SU-DHL-6 (cell line): Measurements from ENCODE around the gene MND1.

ENCODE experiments used
- EZH2phosphoT487 ChIP-seq: fragments of 200-600 bp; sonication (generic), shearing (Covaris generic); conservative IDR thresholded peaks from 2 replicates; pipeline ENCODE4 v1.6.1; 2018; ENCODE audit warnings: mild to moderate bottlenecking, antibody characterized with exemption, low read length, moderate library complexity, mixed read lengths
- TF ChIP-seq, protein P1 (sequence below): fragments of 200-600 bp; sonication (generic); IDR thresholded peaks from one replicate; pipeline ENCODE4 v1.5.1; 2017; ENCODE audit warnings: antibody characterized with exemption, mild to moderate bottlenecking, low read length, moderate library complexity; ENCODE audit not compliant: insufficient read depth, poor library complexity, severe bottlenecking

DNA sequence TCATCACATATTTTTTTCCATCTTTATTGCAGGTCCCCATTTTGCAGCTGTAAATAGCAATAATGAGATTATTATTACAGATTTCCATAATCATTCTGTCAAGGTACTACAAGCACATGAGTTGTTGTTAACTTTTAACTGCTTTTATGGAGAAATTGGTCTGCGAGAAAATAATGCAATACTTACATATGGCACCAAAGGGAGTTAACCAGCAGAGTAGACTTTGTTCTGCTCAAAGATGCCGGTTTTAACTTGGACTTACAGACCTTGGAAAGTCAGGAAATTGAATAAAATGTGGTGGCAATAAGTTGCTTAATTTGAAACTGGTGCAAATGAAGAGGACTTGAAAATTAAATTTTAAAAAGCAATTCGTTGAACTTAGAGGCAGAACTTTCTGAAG lies 20.4 kb upstream of the MND1 start:
- TF ChIP-seq, protein P1, sequence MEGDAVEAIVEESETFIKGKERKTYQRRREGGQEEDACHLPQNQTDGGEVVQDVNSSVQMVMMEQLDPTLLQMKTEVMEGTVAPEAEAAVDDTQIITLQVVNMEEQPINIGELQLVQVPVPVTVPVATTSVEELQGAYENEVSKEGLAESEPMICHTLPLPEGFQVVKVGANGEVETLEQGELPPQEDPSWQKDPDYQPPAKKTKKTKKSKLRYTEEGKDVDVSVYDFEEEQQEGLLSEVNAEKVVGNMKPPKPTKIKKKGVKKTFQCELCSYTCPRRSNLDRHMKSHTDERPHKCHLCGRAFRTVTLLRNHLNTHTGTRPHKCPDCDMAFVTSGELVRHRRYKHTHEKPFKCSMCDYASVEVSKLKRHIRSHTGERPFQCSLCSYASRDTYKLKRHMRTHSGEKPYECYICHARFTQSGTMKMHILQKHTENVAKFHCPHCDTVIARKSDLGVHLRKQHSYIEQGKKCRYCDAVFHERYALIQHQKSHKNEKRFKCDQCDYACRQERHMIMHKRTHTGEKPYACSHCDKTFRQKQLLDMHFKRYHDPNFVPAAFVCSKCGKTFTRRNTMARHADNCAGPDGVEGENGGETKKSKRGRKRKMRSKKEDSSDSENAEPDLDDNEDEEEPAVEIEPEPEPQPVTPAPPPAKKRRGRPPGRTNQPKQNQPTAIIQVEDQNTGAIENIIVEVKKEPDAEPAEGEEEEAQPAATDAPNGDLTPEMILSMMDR, result no peak
- TF ChIP-seq EZH2phosphoT487, result no peak
